Measurements from ENCODE around the gene UBFD1. TPM values are rescaled to one million over a fixed set of nuclear protein-coding genes. Genes with fewer than 3 reads are reported as not detected.

The UBFD1 gene
- total RNA-seq, 3 donors from 2014 or later = 59.0 to 90.6 (median 65.2) TPM

DNA sequence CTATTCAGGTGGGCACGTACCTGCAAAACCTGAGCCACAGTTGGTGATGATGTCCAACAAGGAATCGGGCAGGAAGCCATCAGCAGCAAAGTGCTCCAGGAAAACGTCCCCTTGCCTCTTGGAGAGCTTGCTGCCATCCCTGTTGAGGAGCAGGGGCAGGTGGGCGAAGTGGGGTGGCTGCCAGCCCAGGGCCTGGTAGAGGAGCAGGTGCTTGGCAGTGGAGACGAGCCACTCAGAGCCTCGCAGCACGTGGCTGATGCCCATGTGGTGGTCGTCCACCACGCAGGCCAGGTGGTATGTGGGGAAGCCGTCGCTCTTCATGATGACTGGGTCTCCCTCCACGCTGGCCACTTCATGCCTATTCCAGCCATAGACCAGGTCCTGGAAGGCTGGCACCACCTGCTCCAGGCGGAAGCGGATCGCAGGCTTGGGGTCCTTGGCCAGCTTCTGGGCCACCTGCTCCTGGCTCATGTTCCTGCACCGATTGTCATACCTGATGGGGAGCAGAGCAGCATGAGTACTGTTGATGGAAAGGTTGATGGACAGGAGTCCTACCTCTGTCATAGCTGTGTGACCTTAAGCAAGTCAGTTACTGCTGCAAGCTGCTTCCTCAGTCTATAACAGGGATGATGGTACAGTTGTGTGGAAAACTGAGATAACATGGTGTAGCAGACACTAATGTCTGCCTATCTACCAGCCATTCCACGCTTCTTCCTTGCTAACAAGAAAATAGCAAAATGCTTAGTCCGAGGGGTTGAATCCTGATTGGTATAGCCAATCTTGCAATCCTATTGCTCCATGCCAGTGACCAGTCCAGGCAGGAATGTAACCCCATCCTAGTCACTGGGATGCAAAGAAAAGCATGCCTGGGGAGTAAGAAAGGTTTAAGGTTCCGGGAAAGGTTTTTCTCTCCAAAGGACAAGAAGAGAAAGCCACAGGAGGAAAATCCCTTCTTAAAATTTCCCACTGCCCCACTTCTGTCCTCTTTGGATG lies 22.4 kb upstream of the UBFD1 start:
- TF ChIP-seq CTCF (IDR thresholded peaks at IDR 0.05) (no peak), POLR2A (IDR thresholded peaks at IDR 0.05) (no peak), POLR2AphosphoS5 (IDR thresholded peaks at IDR 0.05) (no peak)
- intact Hi-C loops (cut with DNase I; ENCODE audit: low total_unique reads) = no loop called here
- Histone ChIP-seq H3K36me3 (no peaks in the 10 kb centered on the region), H3K27me3 (no peaks in the 10 kb centered on the region), H3K9me3 (no peaks in the 10 kb centered on the region), H3K4me3 (no peak overlapping the region), H3K27ac (no peak overlapping the region), H3K4me1 (no peaks in the 10 kb centered on the region)
- DNase-seq (ENCODE audit: low spot score in 2 of 2) = no peak

DNA sequence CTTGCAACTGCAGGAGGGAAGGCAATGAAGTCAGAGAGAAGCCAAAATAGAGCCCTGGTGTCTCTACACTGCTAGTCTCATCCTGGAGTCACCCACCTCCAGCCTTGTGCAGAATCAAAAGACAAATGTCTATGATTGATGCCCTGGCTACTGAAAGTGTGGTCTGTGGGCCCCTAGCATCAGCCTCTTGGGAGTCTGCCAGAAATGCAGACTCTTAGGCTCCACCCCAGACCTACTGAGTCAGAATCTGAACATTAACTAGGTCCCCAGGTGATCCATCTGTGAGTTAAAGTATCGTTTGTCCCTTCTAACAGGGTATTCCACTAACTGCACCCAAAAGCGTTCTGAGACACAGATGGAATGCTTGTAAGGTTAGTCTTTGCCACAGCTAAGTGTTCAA lies 21.6 kb upstream of the UBFD1 start:
- no peak overlapping the region for H3K27ac ChIP-seq

DNA sequence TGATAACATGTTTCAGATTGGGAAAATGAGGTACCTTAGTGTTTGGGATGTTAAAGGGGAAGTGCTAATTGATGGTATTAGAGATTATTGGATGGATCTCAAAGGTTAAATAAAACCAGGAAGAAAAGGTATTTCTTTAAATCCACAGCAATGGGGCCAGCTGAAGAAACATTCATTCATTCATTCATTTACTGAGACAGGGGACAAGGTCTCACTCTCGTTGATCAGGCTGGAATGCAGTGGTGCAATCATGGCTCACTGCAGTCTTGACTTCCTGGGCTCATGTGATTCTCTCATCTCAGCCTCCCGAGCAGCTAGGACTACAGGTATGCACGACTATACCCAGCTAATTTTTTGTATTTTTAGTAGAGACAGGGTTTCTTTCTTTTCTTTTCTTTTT lies 20.1 kb upstream of the UBFD1 start:
- DNase-seq (ENCODE audit: low spot score in 2 of 2) = no peak
- Histone ChIP-seq H3K4me3 (no peak overlapping the region), H3K27me3 (no peaks in the 10 kb centered on the region), H3K27ac (no peak overlapping the region), H3K4me1 (no peaks in the 10 kb centered on the region), H3K9me3 (no peaks in the 10 kb centered on the region), H3K36me3 (no peaks in the 10 kb centered on the region)
- TF ChIP-seq CTCF (IDR thresholded peaks at IDR 0.05) (no peak), POLR2AphosphoS5 (IDR thresholded peaks at IDR 0.05) (no peak), POLR2A (IDR thresholded peaks at IDR 0.05) (no peak)
- intact Hi-C loops (cut with DNase I; ENCODE audit: low total_unique reads) = no loop called here

More for the DNA sequence above, 21.6 kb upstream of the UBFD1 start:
- no peak for DNase-seq (ENCODE audit: low spot score in 2 of 2)
- intact Hi-C loops (cut with DNase I; ENCODE audit: low total_unique reads) = no loop called here
- Histone ChIP-seq H3K36me3 (no peaks in the 10 kb centered on the region), H3K27me3 (no peaks in the 10 kb centered on the region), H3K4me1 (no peaks in the 10 kb centered on the region), H3K4me3 (no peak overlapping the region), H3K9me3 (no peaks in the 10 kb centered on the region)
- no peak for TF ChIP-seq POLR2A (IDR thresholded peaks at IDR 0.05)
- no peak for TF ChIP-seq CTCF (IDR thresholded peaks at IDR 0.05)
- TF ChIP-seq POLR2AphosphoS5 (IDR thresholded peaks at IDR 0.05) = no peak

- TF ChIP-seq CTCF (IDR thresholded peaks at IDR 0.05) = no peak
- TF ChIP-seq POLR2AphosphoS5 (IDR thresholded peaks at IDR 0.05) = no peak
- TF ChIP-seq POLR2A (IDR thresholded peaks at IDR 0.05) = no peak
- H3K9me3 ChIP-seq = no peaks in the 10 kb centered on the region
- no peaks in the 10 kb centered on the region for H3K27me3 ChIP-seq
- intact Hi-C loops (cut with DNase I; ENCODE audit: low total_unique reads) = no loop called here
- no peak for DNase-seq (ENCODE audit: low spot score in 2 of 2)
- no peak overlapping the region for H3K4me3 ChIP-seq
- H3K36me3 ChIP-seq = peaks cover under 1% of the 10 kb centered on the region
- no peak overlapping the region for H3K27ac ChIP-seq
- no peaks in the 10 kb centered on the region for H3K4me1 ChIP-seq
These were observed 18.6 kb upstream of the UBFD1 start for GRCh38 chr16:23538919-23539278.
